Neuronal stem cell (in vitro differentiated cells): ENCODE data around the gene MACROH2A1.

ENCODE experiments used
- DNase-seq: peaks from one replicate; pipeline ENCODE4 v3.0.0-alpha.2; 2013; ENCODE audit warnings: low spot score
- H2AFZ ChIP-seq: one replicate; pipeline ENCODE4 v1.6.1; 2013; ENCODE audit warnings: mild to moderate bottlenecking, low read length, inconsistent platforms
- H2AK5ac ChIP-seq: 2 replicates; pipeline ENCODE4 v1.6.1; 2013; ENCODE audit warnings: low read depth, mild to moderate bottlenecking, inconsistent platforms, low read length, moderate library complexity, mixed read lengths
- H2BK120ac ChIP-seq: 2 replicates; pipeline ENCODE4 v1.6.1; 2013; ENCODE audit warnings: low read depth, mild to moderate bottlenecking, inconsistent platforms, low read length, moderate library complexity, mixed read lengths
- H2BK12ac ChIP-seq: one replicate; pipeline ENCODE4 v1.6.1; 2013; ENCODE audit warnings: low read length, inconsistent platforms
- H2BK15ac ChIP-seq: 2 replicates; pipeline ENCODE4 v1.6.1; 2013; ENCODE audit warnings: mild to moderate bottlenecking, low read length, inconsistent platforms, mixed read lengths
- H2BK5ac ChIP-seq: one replicate; pipeline ENCODE4 v1.6.1; 2013; ENCODE audit warnings: inconsistent platforms, mild to moderate bottlenecking, low read length, moderate library complexity
- H3K14ac ChIP-seq: one replicate; pipeline ENCODE4 v1.6.1; 2013; ENCODE audit warnings: low read length, inconsistent platforms
- H3K18ac ChIP-seq: 2 replicates; pipeline ENCODE4 v1.6.1; 2013; ENCODE audit warnings: low read length, inconsistent platforms
- H3K23ac ChIP-seq: 2 replicates; pipeline ENCODE4 v1.6.1; 2013; ENCODE audit warnings: low read depth, mild to moderate bottlenecking, mixed read lengths, low read length, inconsistent platforms; ENCODE audit not compliant: poor library complexity
- H3K27ac ChIP-seq: replicated peaks from 3 replicates; pipeline ENCODE4 v1.5.1; 2013; ENCODE audit warnings: low read length, inconsistent platforms
- H3K27me3 ChIP-seq, 3 experiments: 2 replicates each; pipeline ENCODE4 v1.6.1; 2013; ENCODE audit warnings: low read length in 3 of 3, mild to moderate bottlenecking in 2 of 3, inconsistent platforms in 1 of 3, low read depth in 1 of 3, mixed read lengths in 1 of 3, moderate library complexity in 1 of 3; ENCODE audit not compliant: control insufficient read depth in 3 of 3, insufficient read depth in 3 of 3
- H3K36me3 ChIP-seq, 2 donors: replicated peaks in 1 of 2; 2 replicates each; pipeline ENCODE4 v1.6.1; 2013; ENCODE audit warnings: low read length in 2 of 2; ENCODE audit not compliant: control insufficient read depth in 2 of 2, insufficient read depth in 2 of 2
- H3K4ac ChIP-seq: 2 replicates; pipeline ENCODE4 v1.6.1; 2013; ENCODE audit warnings: inconsistent platforms, mild to moderate bottlenecking, low read length, moderate library complexity
- H3K4me1 ChIP-seq, 2 donors: 1 replicate in 1 of 2; 2 replicates in 1 of 2; pipeline ENCODE4 v1.6.1; 2013; ENCODE audit warnings: low read length in 2 of 2, low read depth in 1 of 2; ENCODE audit not compliant: control insufficient read depth in 2 of 2, insufficient read depth in 1 of 2
- H3K4me2 ChIP-seq: one replicate; pipeline ENCODE4 v1.6.1; 2013; ENCODE audit warnings: mild to moderate bottlenecking, low read length, inconsistent platforms; ENCODE audit not compliant: insufficient read depth, poor library complexity, severe bottlenecking
- H3K4me3 ChIP-seq, 2 donors: 2 replicates each; pipeline ENCODE4 v1.5.1; 2013; ENCODE audit warnings: low read length in 2 of 2, mild to moderate bottlenecking in 2 of 2, inconsistent platforms in 1 of 2, moderate library complexity in 1 of 2
- H3K79me1 ChIP-seq: one replicate; pipeline ENCODE4 v1.6.1; 2013; ENCODE audit warnings: low read depth, mild to moderate bottlenecking, inconsistent platforms, low read length, moderate library complexity
- H3K9ac ChIP-seq: one replicate; pipeline ENCODE4 v1.6.1; 2013; ENCODE audit warnings: mild to moderate bottlenecking, low read depth, low read length, inconsistent platforms; ENCODE audit not compliant: poor library complexity
- H3K9me3 ChIP-seq, 2 donors: replicated peaks in 1 of 2; 2 replicates each; pipeline versions ENCODE3 to v1.6.1; 2013; ENCODE audit warnings: low read length in 2 of 2, mild to moderate bottlenecking in 2 of 2, inconsistent platforms in 1 of 2, low read depth in 1 of 2, mixed read lengths in 1 of 2, moderate library complexity in 1 of 2; ENCODE audit not compliant: control insufficient read depth in 2 of 2, insufficient read depth in 1 of 2
- H4K8ac ChIP-seq: one replicate; pipeline ENCODE4 v1.6.1; 2013; ENCODE audit warnings: low read depth, mild to moderate bottlenecking, inconsistent platforms, low read length, moderate library complexity
- H4K91ac ChIP-seq: one replicate; pipeline ENCODE4 v1.6.1; 2013; ENCODE audit warnings: low read length, low read depth, mild to moderate bottlenecking, inconsistent platforms; ENCODE audit not compliant: poor library complexity
- WGBS, 2 donors: extraction: QIAGEN DNeasy Blood & Tissue Kit; methylation state at CpG; one replicate each; pipeline ENCODE4 v1.1.7; 2013; ENCODE audit warnings: missing lambda C conversion rate in 2 of 2, mixed read lengths in 1 of 2; ENCODE audit not compliant: insufficient read length in 2 of 2, insufficient replicate concordance in 1 of 2; ENCODE audit errors: extremely low coverage in 2 of 2; 5-methylcytosine and 5-hydroxymethylcytosine counted together

MACROH2A1 gene

GRCh38 chr5:135345956-135346731, 52.9 kb downstream of the MACROH2A1 start:
- H3K18ac ChIP-seq, result no peak overlapping the region
- no peak overlapping the region for H3K4ac ChIP-seq
- WGBS, 2 donors, result no CpG with 5 or more reads among the region's 5 CpGs
- H4K91ac ChIP-seq, result no peak overlapping the region
- peaks cover 37 to 100% of the 10 kb centered on the region in 2 donors for H3K36me3 ChIP-seq
- H2AK5ac ChIP-seq, result no peak overlapping the region
- no peaks in the 10 kb centered on the region for H3K27me3 ChIP-seq
- no peak overlapping the region for H2BK12ac ChIP-seq
- H3K4me2 ChIP-seq, result no peak overlapping the region
- no peaks in the 10 kb centered on the region for H3K9me3 ChIP-seq
- no peaks in the 10 kb centered on the region for H3K79me1 ChIP-seq
- H3K14ac ChIP-seq, result no peak overlapping the region
- no peak overlapping the region for H2AFZ ChIP-seq
- no peak overlapping the region for H4K8ac ChIP-seq
- DNase-seq, result no peak
- no peak overlapping the region for H2BK120ac ChIP-seq
- no peak overlapping the region for H2BK15ac ChIP-seq
- H3K9ac ChIP-seq, result no peak overlapping the region
- no peak overlapping the region for H2BK5ac ChIP-seq
- no peak overlapping the region for H3K4me3 ChIP-seq
- no peak overlapping the region for H3K27ac ChIP-seq
- no peaks in the 10 kb centered on the region for H3K4me1 ChIP-seq
- no peak overlapping the region for H3K23ac ChIP-seq

GRCh38 chr5:135344349-135344748, 54.7 kb downstream of the MACROH2A1 start:
- H3K79me1 ChIP-seq, result no peaks in the 10 kb centered on the region
- H3K4me2 ChIP-seq, result no peak overlapping the region
- H3K23ac ChIP-seq, result no peak overlapping the region
- no peak overlapping the region for H2BK120ac ChIP-seq
- no peak overlapping the region for H2BK12ac ChIP-seq
- H2AK5ac ChIP-seq, result no peak overlapping the region
- H2AFZ ChIP-seq, result no peak overlapping the region
- no peak overlapping the region for H2BK15ac ChIP-seq
- H2BK5ac ChIP-seq, result no peak overlapping the region
- H3K9me3 ChIP-seq, result no peaks in the 10 kb centered on the region
- no peaks in the 10 kb centered on the region for H3K27me3 ChIP-seq
- H3K9ac ChIP-seq, result no peak overlapping the region
- no peak overlapping the region for H3K27ac ChIP-seq
- no peak overlapping the region for H3K4ac ChIP-seq
- no peak overlapping the region for H4K8ac ChIP-seq
- no peaks in the 10 kb centered on the region for H3K4me1 ChIP-seq
- H4K91ac ChIP-seq, result no peak overlapping the region
- H3K18ac ChIP-seq, result no peak overlapping the region
- H3K36me3 ChIP-seq, result peaks cover 34 to 100% of the 10 kb centered on the region in 2 donors
- WGBS, 2 donors, result no CpG with 5 or more reads among the region's 3 CpGs
- H3K4me3 ChIP-seq, result no peak overlapping the region
- no peak for DNase-seq
- no peak overlapping the region for H3K14ac ChIP-seq

GRCh38 chr5:135343413-135343812, 55.6 kb downstream of the MACROH2A1 start:
- H3K27me3 ChIP-seq, result no peaks in the 10 kb centered on the region
- no peak overlapping the region for H3K23ac ChIP-seq
- no peak overlapping the region for H3K18ac ChIP-seq
- no peak overlapping the region for H2BK5ac ChIP-seq
- H3K14ac ChIP-seq, result no peak overlapping the region
- H2BK120ac ChIP-seq, result no peak overlapping the region
- H3K4me3 ChIP-seq, result no peak overlapping the region
- H3K9me3 ChIP-seq, result no peaks in the 10 kb centered on the region
- H3K36me3 ChIP-seq, result peaks cover 43 to 100% of the 10 kb centered on the region in 2 donors
- no peak overlapping the region for H4K8ac ChIP-seq
- H3K4me2 ChIP-seq, result no peak overlapping the region
- H3K4ac ChIP-seq, result no peak overlapping the region
- DNase-seq, result no peak
- H2AFZ ChIP-seq, result no peak overlapping the region
- no peak overlapping the region for H3K27ac ChIP-seq
- H3K9ac ChIP-seq, result no peak overlapping the region
- no peaks in the 10 kb centered on the region for H3K79me1 ChIP-seq
- no peak overlapping the region for H2BK12ac ChIP-seq
- H4K91ac ChIP-seq, result no peak overlapping the region
- no peaks in the 10 kb centered on the region for H3K4me1 ChIP-seq
- WGBS, 2 donors, result no CpG with 5 or more reads among the region's 10 CpGs
- no peak overlapping the region for H2BK15ac ChIP-seq
- H2AK5ac ChIP-seq, result no peak overlapping the region

GRCh38 chr5:135342551-135342875, 56.5 kb downstream of the MACROH2A1 start:
- peaks cover 52 to 100% of the 10 kb centered on the region in 2 donors for H3K36me3 ChIP-seq
- H2BK12ac ChIP-seq, result no peak overlapping the region
- H4K8ac ChIP-seq, result no peak overlapping the region
- H2AFZ ChIP-seq, result no peak overlapping the region
- no peak overlapping the region for H3K18ac ChIP-seq
- H3K27me3 ChIP-seq, result no peaks in the 10 kb centered on the region
- no peak overlapping the region for H3K4me3 ChIP-seq
- no peaks in the 10 kb centered on the region for H3K79me1 ChIP-seq
- H3K9ac ChIP-seq, result no peak overlapping the region
- no peak for DNase-seq
- H3K4ac ChIP-seq, result no peak overlapping the region
- H3K14ac ChIP-seq, result peak overlapping the region; percentile 61
- H3K9me3 ChIP-seq, result no peaks in the 10 kb centered on the region
- WGBS, 2 donors, result no CpG with 5 or more reads among the region's 4 CpGs
- no peak overlapping the region for H2AK5ac ChIP-seq
- H2BK15ac ChIP-seq, result no peak overlapping the region
- no peak overlapping the region for H2BK120ac ChIP-seq
- H3K4me1 ChIP-seq, result no peaks in the 10 kb centered on the region
- no peak overlapping the region for H3K23ac ChIP-seq
- no peak overlapping the region for H2BK5ac ChIP-seq
- no peak overlapping the region for H3K4me2 ChIP-seq
- H4K91ac ChIP-seq, result no peak overlapping the region
- no peak overlapping the region for H3K27ac ChIP-seq
